ENCODE data around the gene TBC1D8B. TPM values are rescaled to one million over a fixed set of nuclear protein-coding genes. Genes with fewer than 3 reads are reported as not detected.

The TBC1D8B gene
- total and polyA plus RNA-seq, 2 of the 13 experiments (the other 11 are each of a cell fraction or from before 2014, with no cell fraction given): 6.2 to 7.2 TPM

DNA sequence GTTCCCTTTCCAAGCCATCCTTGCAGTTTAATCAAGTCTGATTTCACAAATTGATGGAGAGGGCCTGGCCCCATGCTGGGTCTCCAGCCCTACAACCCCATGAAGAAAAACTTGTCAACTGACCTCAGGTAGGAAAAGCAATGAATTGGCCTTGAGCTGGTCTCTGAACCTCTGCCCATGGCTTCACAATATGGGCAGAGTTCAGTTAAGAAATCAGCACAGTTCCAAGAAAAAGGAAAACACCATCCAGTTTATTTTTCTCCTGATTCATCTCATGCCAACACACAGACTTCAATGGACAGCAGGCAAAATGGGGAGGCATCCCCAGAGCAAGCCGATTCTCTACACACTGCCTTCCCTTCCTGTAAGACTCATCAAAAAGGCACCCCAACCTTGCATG is 97.4 kb downstream of the TBC1D8B start:
- POLR2A ChIA-PET: interaction anchor here (1.7 to 5.1 kb wide), 3 partner anchors 33 to 60 kb away, joined by 7 to 76 read pairs (median 11); no protein-coding TSS in a partner anchor
- no peak overlapping the region for H3K4me3 ChIP-seq (replicated peaks in 1 of 3; ENCODE audit: insufficient read depth in 1 of 3, low read depth in 2 of 3, low read length in 3 of 3)
- FAIRE-seq (no peak), DNase-seq (ENCODE audit: low spot score) (no peak), ATAC-seq (no peak)
- intact Hi-C loops (cut with micrococcal nuclease; ENCODE audit: unreplicated experiment): no loop called here
- 18% methylated on average over 1 of the region's 1 CpG for WGBS (ENCODE audit: low lambda C conversion rate)
- no peak overlapping the region for H3K4me2 ChIP-seq (ENCODE audit: low read depth, low read length)
- peaks cover 79% of the 10 kb centered on the region for H3K4me1 ChIP-seq (ENCODE audit: insufficient read depth, low read length)
- no peaks in the 10 kb centered on the region for H3K36me3 ChIP-seq (replicated peaks in 1 of 2; ENCODE audit: control insufficient read depth in 1 of 2, insufficient read depth in 2 of 2, low read length in 2 of 2)
- TF ChIP-seq HNF4A (CRISPR knock-in tag; IDR thresholded peaks at IDR 0.05) (peak; percentile 53), ZNF431 (CRISPR knock-in tag; IDR thresholded peaks at IDR 0.05; ENCODE audit: borderline replicate concordance, low read depth) (no peak), ZFP90 (CRISPR knock-in tag; IDR thresholded peaks at IDR 0.05; ENCODE audit: borderline replicate concordance) (peak; percentile 90; the same call in 1 of the 2 replicates), ZBTB3 (CRISPR knock-in tag; IDR thresholded peaks at IDR 0.05; ENCODE audit: borderline replicate concordance, low read depth) (no peak), MIXL1 (CRISPR knock-in tag; IDR thresholded peaks at IDR 0.05) (no peak)
- TF ChIP-seq, protein P1, sequence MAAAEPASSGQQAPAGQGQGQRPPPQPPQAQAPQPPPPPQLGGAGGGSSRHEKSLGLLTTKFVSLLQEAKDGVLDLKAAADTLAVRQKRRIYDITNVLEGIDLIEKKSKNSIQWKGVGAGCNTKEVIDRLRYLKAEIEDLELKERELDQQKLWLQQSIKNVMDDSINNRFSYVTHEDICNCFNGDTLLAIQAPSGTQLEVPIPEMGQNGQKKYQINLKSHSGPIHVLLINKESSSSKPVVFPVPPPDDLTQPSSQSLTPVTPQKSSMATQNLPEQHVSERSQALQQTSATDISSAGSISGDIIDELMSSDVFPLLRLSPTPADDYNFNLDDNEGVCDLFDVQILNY (CRISPR knock-in tag; conservative IDR thresholded peaks at IDR 0.05): no peak
- TF ChIP-seq, protein P2, sequence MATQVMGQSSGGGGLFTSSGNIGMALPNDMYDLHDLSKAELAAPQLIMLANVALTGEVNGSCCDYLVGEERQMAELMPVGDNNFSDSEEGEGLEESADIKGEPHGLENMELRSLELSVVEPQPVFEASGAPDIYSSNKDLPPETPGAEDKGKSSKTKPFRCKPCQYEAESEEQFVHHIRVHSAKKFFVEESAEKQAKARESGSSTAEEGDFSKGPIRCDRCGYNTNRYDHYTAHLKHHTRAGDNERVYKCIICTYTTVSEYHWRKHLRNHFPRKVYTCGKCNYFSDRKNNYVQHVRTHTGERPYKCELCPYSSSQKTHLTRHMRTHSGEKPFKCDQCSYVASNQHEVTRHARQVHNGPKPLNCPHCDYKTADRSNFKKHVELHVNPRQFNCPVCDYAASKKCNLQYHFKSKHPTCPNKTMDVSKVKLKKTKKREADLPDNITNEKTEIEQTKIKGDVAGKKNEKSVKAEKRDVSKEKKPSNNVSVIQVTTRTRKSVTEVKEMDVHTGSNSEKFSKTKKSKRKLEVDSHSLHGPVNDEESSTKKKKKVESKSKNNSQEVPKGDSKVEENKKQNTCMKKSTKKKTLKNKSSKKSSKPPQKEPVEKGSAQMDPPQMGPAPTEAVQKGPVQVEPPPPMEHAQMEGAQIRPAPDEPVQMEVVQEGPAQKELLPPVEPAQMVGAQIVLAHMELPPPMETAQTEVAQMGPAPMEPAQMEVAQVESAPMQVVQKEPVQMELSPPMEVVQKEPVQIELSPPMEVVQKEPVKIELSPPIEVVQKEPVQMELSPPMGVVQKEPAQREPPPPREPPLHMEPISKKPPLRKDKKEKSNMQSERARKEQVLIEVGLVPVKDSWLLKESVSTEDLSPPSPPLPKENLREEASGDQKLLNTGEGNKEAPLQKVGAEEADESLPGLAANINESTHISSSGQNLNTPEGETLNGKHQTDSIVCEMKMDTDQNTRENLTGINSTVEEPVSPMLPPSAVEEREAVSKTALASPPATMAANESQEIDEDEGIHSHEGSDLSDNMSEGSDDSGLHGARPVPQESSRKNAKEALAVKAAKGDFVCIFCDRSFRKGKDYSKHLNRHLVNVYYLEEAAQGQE (IDR thresholded peaks at IDR 0.05; ENCODE audit: borderline replicate concordance in 1 of 2, low read depth in 1 of 2, low read length in 2 of 2): no peak
- TF ChIP-seq, protein P3, sequence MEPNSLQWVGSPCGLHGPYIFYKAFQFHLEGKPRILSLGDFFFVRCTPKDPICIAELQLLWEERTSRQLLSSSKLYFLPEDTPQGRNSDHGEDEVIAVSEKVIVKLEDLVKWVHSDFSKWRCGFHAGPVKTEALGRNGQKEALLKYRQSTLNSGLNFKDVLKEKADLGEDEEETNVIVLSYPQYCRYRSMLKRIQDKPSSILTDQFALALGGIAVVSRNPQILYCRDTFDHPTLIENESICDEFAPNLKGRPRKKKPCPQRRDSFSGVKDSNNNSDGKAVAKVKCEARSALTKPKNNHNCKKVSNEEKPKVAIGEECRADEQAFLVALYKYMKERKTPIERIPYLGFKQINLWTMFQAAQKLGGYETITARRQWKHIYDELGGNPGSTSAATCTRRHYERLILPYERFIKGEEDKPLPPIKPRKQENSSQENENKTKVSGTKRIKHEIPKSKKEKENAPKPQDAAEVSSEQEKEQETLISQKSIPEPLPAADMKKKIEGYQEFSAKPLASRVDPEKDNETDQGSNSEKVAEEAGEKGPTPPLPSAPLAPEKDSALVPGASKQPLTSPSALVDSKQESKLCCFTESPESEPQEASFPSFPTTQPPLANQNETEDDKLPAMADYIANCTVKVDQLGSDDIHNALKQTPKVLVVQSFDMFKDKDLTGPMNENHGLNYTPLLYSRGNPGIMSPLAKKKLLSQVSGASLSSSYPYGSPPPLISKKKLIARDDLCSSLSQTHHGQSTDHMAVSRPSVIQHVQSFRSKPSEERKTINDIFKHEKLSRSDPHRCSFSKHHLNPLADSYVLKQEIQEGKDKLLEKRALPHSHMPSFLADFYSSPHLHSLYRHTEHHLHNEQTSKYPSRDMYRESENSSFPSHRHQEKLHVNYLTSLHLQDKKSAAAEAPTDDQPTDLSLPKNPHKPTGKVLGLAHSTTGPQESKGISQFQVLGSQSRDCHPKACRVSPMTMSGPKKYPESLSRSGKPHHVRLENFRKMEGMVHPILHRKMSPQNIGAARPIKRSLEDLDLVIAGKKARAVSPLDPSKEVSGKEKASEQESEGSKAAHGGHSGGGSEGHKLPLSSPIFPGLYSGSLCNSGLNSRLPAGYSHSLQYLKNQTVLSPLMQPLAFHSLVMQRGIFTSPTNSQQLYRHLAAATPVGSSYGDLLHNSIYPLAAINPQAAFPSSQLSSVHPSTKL (CRISPR knock-in tag; IDR thresholded peaks at IDR 0.05): 0 out of 2 replicates have a peak, but pooled peaks have one; percentile 11
- TF ChIP-seq, protein P4, sequence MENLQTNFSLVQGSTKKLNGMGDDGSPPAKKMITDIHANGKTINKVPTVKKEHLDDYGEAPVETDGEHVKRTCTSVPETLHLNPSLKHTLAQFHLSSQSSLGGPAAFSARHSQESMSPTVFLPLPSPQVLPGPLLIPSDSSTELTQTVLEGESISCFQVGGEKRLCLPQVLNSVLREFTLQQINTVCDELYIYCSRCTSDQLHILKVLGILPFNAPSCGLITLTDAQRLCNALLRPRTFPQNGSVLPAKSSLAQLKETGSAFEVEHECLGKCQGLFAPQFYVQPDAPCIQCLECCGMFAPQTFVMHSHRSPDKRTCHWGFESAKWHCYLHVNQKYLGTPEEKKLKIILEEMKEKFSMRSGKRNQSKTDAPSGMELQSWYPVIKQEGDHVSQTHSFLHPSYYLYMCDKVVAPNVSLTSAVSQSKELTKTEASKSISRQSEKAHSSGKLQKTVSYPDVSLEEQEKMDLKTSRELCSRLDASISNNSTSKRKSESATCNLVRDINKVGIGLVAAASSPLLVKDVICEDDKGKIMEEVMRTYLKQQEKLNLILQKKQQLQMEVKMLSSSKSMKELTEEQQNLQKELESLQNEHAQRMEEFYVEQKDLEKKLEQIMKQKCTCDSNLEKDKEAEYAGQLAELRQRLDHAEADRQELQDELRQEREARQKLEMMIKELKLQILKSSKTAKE (CRISPR knock-in tag; IDR thresholded peaks at IDR 0.05; ENCODE audit: borderline replicate concordance): no peak
- H2AFZ ChIP-seq (ENCODE audit: low read length): no peak overlapping the region
- CTCF ChIA-PET (ENCODE audit: low intra/inter-chr PET ratio, low total read pairs): interaction anchor here (1.9 to 2.4 kb wide), 2 partner anchors 54 to 60 kb away, joined by 9 to 15 read pairs; no protein-coding TSS in a partner anchor
- no TSS peak for BruUV-seq (replicated peaks)
- H3K9me3 ChIP-seq (ENCODE audit: low read length): no peaks in the 10 kb centered on the region
- no peaks in the 10 kb centered on the region for H3K27me3 ChIP-seq (ENCODE audit: control insufficient read depth in 1 of 2, insufficient read depth in 2 of 2, low read length in 2 of 2)
- no peaks in the 10 kb centered on the region for H4K20me1 ChIP-seq (ENCODE audit: insufficient read depth, low read length)
- H3K27ac ChIP-seq (ENCODE audit: extremely low read length, insufficient read depth, low read length): peak overlapping the region; percentile 50
- no peak overlapping the region for H3K9ac ChIP-seq (ENCODE audit: insufficient read depth, low read depth, low read length)
- no peaks in the 10 kb centered on the region for H3K79me2 ChIP-seq (ENCODE audit: insufficient read depth, low read length)
- in situ Hi-C loops (cut with HindIII; ENCODE audit: extremely low pct_ligation_motif_present, low pct_unique_long_range_greater_than_20kb): loop anchor here (5.0 kb wide), 1 partner anchor 62 kb away; no protein-coding TSS in a partner anchor

Data from HepG2 (cell line).